GM18858 (cell line): ENCODE measurements around the gene KCNJ6.
"Not testable (repeated sequence)": the region's sequence is repeated elsewhere in the genome, so short reads cannot be mapped to it uniquely, and the experiment has no call there.

ENCODE experiments used
- ATAC-seq: cut with Tn5 transposase; IDR thresholded peaks from one replicate; pipeline ENCODE4 v1.9.1; 2021; ENCODE audit not compliant: unreplicated experiment

Gene KCNJ6

GRCh38 chr21:37916310-37917051 is at the start of gene KCNJ6:
Gene KCNJ6 (minus strand): TSS chr21:37916457. CDS start chr21:37840682, 75,775 bp downstream.
- no peak for ATAC-seq

GRCh38 chr21:37965088-37965805 is 49.0 kb upstream of the KCNJ6 start:
- ATAC-seq: no peak

GRCh38 chr21:37958537-37958936 is 42.3 kb upstream of the KCNJ6 start:
- ATAC-seq: no peak

GRCh38 chr21:37956772-37957171 is 40.5 kb upstream of the KCNJ6 start:
- ATAC-seq: no peak

GRCh38 chr21:37945036-37945435 is 28.8 kb upstream of the KCNJ6 start:
- ATAC-seq: no peak

- ATAC-seq: no peak
Measured at GRCh38 chr21:37944496-37944895, 28.2 kb upstream of the KCNJ6 start.

GRCh38 chr21:37940691-37941090 is 24.4 kb upstream of the KCNJ6 start:
- ATAC-seq: no peak

- no peak for ATAC-seq
Measured at GRCh38 chr21:37939838-37940237, 23.6 kb upstream of the KCNJ6 start.

GRCh38 chr21:37939251-37939650 is 23.0 kb upstream of the KCNJ6 start:
- ATAC-seq: no peak

GRCh38 chr21:37937668-37938067 is 21.4 kb upstream of the KCNJ6 start:
- no peak for ATAC-seq

- ATAC-seq: no peak
Measured at GRCh38 chr21:37936010-37936785, 19.9 kb upstream of the KCNJ6 start.

GRCh38 chr21:37932936-37933335 is 16.7 kb upstream of the KCNJ6 start:
- no peak for ATAC-seq

GRCh38 chr21:37927711-37928110 is 11.5 kb upstream of the KCNJ6 start:
- no peak for ATAC-seq

- no peak for ATAC-seq
Measured at GRCh38 chr21:37921091-37921490, 4.8 kb upstream of the KCNJ6 start.

- not testable (repeated sequence) for ATAC-seq
Measured at GRCh38 chr21:37920302-37920701, 4.0 kb upstream of the KCNJ6 start.

GRCh38 chr21:37917612-37918011 is 1.4 kb upstream of the KCNJ6 start:
- no peak for ATAC-seq

- ATAC-seq: no peak
Measured at GRCh38 chr21:37915941-37916309, 332 bp downstream of the KCNJ6 start.

GRCh38 chr21:37915497-37915911 is 753 bp downstream of the KCNJ6 start:
- ATAC-seq: no peak

GRCh38 chr21:37912616-37913015 is 3.6 kb downstream of the KCNJ6 start:
- no peak for ATAC-seq

- no peak for ATAC-seq
Measured at GRCh38 chr21:37909936-37910335, 6.3 kb downstream of the KCNJ6 start.

- ATAC-seq: no peak
Measured at GRCh38 chr21:37908691-37909090, 7.6 kb downstream of the KCNJ6 start.

GRCh38 chr21:37907076-37907475 is 9.2 kb downstream of the KCNJ6 start:
- ATAC-seq: no peak
